Esophagus mucosa (tissue), 1 donor: Measurements from ENCODE around the gene CES5A. TPM values are rescaled to one million over a fixed set of nuclear protein-coding genes. Genes with fewer than 3 reads are reported as not detected.
"Not testable (repeated sequence)": the region's sequence is repeated elsewhere in the genome, so short reads cannot be mapped to it uniquely, and the experiment has no call there.

ENCODE experiments used
- ATAC-seq: fragments of 200-7000 bp; cut with Tn5 transposase; one replicate; pipeline ENCODE4 v1.9.1; 2020
- total RNA-seq: library from RNA; stranded (reverse); gene quantifications from one replicate; pipeline ENCODE4 v1.2.4, GENCODE V29; 2023
- donor health status: DM: yes; HTN: yes; CAD: no.

Gene CES5A
- total RNA-seq, 1 donor from 2014 or later = not detected

DNA sequence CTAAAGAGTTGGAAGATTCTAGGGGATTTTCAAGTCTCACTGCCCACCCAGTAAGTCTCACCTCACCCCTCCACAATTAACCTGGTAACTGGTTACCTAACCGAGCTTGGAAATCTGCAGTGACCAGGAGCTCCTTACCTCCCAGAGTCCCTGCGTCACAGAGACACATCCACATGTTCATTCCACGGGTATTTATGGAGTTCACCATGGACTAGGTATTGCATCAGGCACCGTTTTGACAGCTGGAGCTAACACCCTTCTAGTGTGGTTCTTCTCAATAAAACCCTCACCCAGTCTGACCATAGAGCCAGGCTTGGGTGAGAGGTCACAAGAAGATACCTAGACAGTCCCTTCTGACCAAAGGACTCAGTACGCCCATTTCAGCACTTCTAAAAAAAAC, 2.1 kb downstream of the CES5A start:
- ATAC-seq = no peak

GRCh38 chr16:55872130-55872529, 3.0 kb downstream of the CES5A start:
- no peak for ATAC-seq

DNA sequence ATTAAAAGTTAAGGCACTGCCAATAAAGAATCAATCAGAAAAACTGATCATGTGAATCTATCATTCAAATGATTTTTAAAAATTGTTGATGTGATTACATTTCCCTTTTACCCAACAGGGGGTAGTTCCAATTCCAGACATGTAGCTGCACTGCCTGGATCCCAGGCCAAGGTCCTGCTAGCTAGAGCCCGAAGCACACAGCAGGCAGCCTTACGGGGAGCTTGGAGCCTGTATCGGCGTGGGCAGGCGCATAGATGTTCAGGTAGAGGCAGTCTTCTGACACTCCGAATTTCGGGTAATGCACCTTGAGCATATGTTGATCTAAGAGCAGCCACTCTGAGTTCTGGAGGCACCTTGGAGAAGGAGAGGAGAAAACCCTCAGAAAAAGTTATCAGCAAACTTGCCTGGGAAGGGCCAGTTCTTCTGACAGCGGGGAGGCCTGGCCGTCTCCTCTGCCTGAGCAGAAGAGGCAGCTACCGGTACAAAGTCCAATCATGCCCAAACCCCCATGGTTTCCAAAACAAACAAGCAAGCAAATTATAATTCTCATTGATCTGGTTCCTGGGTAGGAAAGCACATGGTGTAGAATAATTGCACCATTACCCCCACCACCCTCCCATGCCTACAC, 3.6 kb downstream of the CES5A start:
- ATAC-seq = no peak

DNA sequence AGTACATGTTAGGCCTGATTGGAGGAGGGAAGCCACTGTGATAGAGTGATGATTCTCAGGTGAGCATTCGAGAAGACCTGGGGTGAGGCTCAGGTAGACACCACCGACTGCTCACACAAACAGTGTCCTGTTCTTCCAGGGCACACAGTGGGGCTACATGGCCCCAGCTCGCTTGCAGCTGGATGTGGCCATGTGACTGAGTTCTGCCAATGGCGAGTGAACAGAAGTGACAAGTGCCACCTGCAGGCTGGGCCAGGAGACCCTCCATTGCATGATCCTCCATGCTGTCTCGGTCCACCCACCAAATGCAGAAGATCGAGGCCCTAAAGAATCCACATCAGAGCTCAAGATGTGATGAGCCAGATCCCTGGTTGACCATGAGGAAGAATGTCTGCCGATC, 6.2 kb downstream of the CES5A start:
- ATAC-seq = no peak

DNA sequence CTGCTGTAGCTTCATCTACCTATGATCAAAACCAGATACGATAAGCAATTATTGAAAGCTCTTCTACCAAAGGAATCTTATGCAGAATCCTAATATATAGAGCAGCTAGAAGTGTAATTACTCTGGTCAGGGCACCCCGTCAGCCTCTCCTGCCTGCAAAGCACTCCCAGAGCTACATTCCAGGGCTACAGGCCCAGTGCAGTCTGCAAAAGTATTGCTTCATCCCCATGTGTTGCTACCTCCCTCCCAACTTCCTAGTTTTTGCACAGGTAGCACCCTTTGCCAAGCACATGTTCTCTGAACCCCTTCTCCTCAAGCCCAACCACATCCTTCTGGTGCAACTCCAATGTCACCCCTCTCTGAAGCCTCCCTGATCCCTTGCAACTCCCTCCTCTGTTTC, 7.0 kb downstream of the CES5A start:
- no peak for ATAC-seq

- no peak for ATAC-seq
Observed at GRCh38 chr16:55861288-55861687, 13.9 kb downstream of the CES5A start.

- not testable (repeated sequence) for ATAC-seq
Observed at GRCh38 chr16:55857650-55858049, 17.5 kb downstream of the CES5A start.

GRCh38 chr16:55856950-55857349, 18.2 kb downstream of the CES5A start:
- no peak for ATAC-seq

DNA sequence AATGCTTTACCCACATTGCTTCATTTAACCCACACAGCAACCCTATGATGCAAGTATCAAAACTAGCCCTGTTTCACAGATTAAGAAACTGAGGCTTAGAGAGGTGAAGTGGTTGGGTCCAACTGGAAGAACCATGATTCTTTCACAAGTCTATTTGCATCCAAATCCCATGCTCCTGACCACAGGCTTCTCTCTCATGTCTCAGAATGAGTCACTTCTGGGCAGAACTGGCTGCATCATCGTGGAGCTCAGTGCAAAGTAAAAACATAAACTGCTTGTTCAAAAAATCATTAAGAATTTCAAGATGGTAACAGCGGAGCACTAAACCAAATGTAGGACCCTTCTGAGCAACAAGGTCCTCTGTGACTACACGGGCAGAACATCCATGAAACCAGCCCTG, 22.1 kb downstream of the CES5A start:
- ATAC-seq = no peak

- no peak for ATAC-seq
Observed at GRCh38 chr16:55849536-55849935, 25.6 kb downstream of the CES5A start.

DNA sequence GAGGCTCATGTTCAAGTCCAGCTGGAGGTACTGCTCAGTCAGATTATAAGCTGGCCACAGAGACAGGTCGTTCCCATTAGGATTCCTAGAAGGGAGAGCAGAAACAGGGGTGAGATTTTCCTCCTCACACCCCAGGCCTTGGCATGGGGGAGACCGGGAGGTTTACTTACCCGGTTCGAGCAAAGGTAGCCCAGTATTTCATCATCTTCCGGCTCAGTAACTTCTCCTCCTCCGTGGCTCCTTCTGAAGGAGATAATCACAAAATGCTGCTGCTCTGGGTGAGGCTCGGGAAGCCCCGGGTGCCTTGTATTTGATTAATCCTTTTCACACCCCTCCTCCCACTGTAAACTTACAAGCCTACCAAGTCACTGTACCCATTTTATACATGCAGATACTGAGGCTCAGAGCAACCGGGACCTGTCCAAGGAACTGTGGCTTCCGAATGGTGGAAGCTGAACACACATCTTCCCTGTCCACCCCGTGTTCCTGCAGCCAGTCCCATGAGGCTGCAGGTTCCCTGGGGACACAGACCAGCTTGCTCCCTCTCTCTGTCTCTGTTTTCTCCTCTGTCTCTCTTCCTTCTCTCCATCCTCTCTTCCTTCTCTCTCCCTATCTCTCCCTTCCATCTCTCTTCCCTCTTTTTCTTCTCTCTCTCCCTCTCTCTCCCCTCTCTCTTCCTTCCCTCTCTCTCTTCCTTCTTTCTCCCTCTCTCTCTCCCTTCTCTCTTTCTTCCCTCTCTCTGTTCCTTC, 28.4 kb downstream of the CES5A start:
- no peak for ATAC-seq

- ATAC-seq = no peak
Observed at GRCh38 chr16:55843105-55843395, 32.1 kb downstream of the CES5A start.

DNA sequence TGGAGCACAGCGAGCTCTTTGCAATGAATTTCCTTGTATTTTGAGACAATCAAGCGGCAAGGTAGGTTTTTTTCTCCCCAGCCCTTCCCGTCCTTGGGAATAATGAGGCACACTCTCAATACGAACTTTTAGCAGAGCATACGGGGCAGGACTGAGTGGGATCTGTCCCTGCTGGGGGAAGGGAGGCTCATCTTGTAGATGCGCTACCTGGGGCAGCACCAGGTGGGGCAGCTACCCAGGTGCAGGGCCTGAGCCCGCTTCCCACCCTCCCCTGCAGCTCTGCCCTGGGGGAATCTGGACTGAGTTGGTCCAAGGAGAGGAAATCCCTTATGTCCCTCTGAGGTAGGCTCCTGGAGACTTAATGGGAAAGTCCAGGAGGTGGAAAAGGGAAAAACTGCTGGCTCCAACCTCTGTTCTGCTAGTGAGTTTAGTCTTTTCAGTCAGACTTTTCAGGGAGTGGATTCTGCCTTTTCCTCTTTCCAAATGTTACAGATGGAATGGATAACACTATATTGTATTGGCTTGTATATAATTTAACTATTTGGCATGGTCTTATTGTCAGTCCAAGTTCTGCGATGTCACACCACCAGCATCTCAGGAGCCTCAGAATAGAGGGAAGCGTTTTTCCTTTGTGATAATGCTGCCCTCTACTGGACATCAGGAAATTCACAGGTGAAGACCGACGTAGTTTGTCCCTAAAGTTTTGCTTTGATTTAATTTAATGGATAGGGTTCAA, 32.6 kb downstream of the CES5A start:
- no peak for ATAC-seq

GRCh38 chr16:55839115-55839514, 36.1 kb downstream of the CES5A start:
- no peak for ATAC-seq

- peak; percentile 50 for ATAC-seq
Observed at GRCh38 chr16:55836158-55836611, 39.0 kb downstream of the CES5A start.

DNA sequence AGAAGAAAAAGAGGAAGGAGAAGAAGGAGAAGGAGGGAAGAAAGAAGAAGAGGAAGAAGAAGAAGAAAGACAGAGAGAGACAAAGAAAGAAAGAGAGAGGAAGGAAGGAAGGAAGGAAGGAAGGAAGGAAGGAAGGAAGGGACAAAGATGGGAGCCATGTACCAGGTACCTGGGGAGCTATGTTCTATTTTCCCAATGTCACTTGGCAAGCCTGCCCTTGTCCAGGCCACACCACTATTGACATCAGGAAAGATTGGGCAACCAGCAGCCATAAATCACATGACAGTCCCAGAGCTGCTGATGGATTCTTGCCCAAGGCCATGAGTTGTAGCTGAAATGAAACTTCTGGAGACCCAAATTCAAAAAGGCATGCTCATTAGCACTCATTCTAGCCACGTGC, 39.6 kb downstream of the CES5A start:
- no peak for ATAC-seq

DNA sequence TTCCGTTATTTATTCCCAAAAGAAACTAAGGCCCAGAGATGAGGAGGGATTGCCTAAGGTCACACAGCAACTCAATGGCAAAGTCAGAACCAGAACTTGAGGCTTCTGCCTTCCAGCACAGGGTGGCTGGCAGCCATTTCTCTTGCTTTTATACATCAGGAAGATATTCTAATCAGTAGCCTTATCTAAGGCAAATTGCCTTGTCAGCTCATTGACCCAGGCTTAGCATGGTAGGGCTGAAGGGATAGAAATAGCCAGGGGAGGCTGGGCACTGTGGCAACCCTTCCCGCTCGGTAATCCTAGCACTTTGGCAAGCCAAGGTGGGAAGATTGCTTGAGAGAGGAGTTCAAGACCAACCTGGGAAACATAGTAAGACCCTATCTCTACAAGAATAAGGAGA, 40.0 kb downstream of the CES5A start:
- ATAC-seq = not testable (repeated sequence)

GRCh38 chr16:55834049-55834448, 41.1 kb downstream of the CES5A start:
- ATAC-seq = no peak

GRCh38 chr16:55832773-55833691, 42.1 kb downstream of the CES5A start, which contains the start of gene CES1:
Gene CES1, minus strand, starts transcription at chr16:55833096. Its CDS starts 41 bp downstream, at chr16:55833055.
- ATAC-seq = peak; percentile 17

- no peak for ATAC-seq
Observed at GRCh38 chr16:55832425-55832772, 42.8 kb downstream of the CES5A start.

DNA sequence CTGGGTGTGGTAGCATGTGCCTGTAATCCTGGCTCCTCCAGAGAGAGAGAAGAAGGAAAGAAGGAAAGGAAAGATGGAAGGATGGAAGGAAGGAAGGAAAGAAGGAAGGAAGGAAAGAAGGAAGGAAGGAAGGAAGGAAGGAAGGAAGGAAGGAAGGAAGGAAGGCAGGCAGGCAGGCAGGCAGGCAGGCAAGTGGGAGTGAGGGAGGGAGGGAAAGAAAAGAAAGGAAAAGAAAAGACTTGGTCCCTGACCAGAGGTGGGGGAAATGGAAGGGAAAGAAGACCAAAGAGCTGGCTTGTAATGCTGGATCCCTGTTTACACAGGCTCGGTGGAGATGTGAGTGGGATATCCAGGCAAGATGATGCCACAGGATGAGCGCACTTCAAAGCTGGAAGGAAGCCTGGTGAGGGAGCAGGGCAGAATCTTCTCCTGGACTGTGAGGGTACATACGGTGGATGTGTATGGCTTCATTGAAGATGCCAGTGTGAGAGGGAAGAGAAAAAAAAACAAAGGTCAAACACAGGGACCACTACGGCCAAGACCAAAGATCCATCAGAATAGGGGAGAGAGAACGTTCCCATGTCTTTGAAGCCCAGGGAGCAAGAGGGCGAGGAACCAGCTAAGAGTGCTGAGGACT, 44.4 kb downstream of the CES5A start:
- no peak for ATAC-seq

- not testable (repeated sequence) for ATAC-seq
Observed at GRCh38 chr16:55829232-55829631, 45.9 kb downstream of the CES5A start.
